CD1c-positive myeloid dendritic cell (primary cell): ENCODE results near the gene ITPRID1.
"Not testable (repeated sequence)": the region's sequence is repeated elsewhere in the genome, so short reads cannot be mapped to it uniquely, and the experiment has no call there.

Source experiments
- DNase-seq: peaks from one replicate; pipeline ENCODE4 v3.0.0-alpha.2; 2016; ENCODE audit errors: extremely low spot score

ITPRID1 gene

GRCh38 chr7:31513790-31514189 lies at the start of gene ITPRID1:
TSS of gene ITPRID1 (plus strand) at chr7:31514090. CDS start at chr7:31553025, 38,935 bp downstream.
- DNase-seq, result no peak

GRCh38 chr7:31464601-31465000 lies 49.3 kb upstream of the ITPRID1 start:
- DNase-seq, result no peak

DNA sequence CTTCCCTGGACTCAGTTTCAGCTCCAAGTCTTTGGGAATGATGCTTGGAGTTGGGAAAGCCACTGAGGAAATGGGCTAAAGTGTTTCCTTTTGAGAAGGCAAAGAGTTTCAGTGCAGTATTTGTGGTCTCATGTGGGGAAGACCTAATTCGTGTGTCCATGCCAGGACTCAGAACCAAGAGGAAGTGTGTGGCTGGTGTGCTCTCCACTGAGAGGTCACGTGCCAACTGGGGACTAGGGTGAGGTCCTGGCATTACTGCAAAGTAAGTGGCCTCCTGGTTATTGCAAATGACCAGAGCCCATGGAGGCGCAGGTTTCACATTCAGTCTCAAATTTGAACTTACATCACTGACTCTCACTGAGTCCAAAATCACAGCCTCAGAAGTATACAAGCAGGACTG lies 48.6 kb upstream of the ITPRID1 start:
- DNase-seq, result no peak

DNA sequence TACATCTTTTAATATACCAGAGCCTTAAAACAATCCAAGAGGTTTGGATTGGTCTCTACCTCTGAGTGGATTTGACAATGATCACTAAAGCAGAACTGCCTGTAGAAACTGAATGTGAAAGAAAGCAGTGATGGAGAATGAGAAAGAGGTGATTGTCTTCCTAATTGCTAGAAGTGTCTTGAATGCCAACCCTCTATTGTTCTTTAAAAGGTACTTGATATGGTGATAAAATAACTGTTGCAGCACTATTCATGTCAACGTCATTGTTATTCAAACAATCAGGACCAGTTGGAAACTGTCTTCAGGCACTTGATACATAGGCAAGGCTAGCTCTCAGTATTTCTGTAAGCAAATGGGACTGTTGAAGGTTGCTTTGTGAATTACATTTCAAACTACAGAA lies 47.9 kb upstream of the ITPRID1 start:
- DNase-seq, result no peak

DNA sequence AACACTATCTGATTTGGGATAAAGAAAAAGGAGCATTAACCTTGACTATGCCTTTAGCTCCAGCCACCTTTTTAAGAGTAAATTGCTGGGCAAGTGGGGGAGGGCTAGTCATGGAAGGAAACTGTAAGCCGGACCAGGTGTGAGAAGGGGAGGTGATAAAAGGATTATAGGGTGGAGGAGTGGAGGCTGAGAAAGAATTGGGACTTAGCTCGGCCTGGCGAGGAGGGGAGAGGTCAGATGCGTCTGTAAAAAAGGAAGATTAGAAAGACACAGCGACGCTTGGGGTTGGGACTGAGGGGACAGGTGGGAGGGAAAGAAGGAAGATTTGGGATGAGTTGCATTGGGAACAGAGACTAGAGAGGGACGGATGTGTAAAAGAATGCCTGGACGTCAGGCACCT lies 43.0 kb upstream of the ITPRID1 start:
- not testable (repeated sequence) for DNase-seq

DNA sequence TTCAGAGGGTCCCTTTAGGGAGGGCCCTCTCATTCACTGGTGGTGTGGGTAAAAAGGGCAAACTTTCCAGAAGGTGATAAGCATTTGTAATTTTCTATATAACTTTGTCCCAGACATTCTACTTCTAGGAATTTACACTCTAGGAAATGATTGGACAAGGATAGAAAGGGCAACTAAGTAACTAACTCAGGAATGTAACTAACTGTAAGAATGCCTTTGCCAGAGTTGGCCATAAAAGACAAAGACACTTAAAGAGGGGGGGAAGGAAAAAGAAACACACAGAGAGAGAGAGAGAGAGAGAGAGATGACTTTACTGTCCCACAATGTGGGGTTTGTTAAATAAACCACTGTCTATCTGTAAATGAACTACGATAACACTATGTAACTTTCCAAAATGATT lies 38.5 kb upstream of the ITPRID1 start:
- DNase-seq, result no peak

GRCh38 chr7:31476073-31476745 lies 37.7 kb upstream of the ITPRID1 start:
- DNase-seq, result no peak

- DNase-seq, result no peak
These were observed 36.8 kb upstream of the ITPRID1 start for GRCh38 chr7:31476941-31477677.

GRCh38 chr7:31478018-31478417 lies 35.9 kb upstream of the ITPRID1 start:
- DNase-seq, result no peak

DNA sequence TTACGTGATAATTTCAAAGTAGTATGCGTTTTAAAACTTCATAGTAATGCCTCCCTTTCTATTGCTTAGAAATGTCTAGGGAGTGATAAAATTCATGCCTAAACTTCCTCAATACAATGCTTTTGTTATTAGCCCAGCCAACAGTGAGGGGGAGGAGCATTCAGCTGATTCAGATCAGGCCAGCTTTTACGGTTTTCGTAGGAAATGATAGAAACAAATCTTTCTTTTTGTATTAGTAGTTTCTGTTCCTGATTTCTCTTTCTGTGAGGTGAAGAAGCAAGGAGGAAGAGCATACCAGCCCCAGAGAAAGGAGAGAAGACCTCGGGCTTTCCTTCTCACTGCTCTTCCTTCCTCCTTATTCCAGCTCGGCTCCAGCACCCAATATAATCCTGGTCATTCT lies 35.2 kb upstream of the ITPRID1 start:
- DNase-seq, result peak; percentile 75

- no peak for DNase-seq
These were observed 26.8 kb upstream of the ITPRID1 start for GRCh38 chr7:31487071-31487470.

DNA sequence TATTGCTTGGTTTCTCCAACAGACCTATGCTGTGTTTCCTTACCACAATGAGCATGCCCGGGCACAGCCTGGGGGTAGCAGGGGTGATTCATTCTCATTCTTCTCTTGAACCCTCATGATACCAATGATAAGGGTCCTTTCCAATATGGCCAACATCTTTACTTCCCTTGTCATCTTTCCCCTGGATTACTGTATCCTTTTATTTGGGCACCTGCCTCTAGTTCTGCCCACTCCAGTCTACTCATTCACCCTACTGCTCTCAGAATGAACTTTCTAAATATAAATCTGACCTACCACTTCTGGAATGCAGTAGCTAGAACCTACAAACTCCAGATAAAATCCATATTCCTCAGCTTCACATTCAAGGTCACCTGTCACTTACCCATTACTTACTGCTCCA lies 26.4 kb upstream of the ITPRID1 start:
- DNase-seq, result no peak

DNA sequence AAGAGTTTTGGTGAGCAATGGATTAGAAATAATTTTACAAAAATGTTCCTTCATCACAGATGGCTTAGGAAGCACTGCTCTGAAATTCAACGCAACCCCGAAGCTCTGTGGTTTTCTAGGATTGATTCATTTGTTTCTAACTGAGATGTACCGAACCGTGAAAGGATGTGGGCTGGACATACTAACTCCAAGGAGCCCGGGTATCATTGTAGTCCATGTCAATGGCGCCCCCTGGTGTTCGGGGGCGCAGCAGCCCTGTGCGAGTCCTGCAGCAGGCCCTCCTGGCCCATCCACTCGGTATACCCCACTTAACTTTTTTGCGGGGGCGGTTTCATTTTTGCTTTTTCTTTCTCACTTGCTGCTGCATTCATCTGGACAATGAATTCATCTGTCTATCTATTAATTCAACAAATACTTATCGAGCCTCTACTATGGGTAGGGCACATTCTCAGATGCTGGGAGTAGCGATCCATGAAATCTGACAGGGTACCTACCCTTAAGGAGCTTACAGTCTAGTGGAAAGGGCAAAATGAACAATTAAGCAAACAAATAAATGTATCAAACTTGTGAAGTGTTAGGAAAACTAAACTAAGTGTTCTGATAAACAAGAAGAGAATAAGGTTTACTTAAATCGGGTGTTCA lies 25.2 kb upstream of the ITPRID1 start:
- peak; percentile 76 for DNase-seq

GRCh38 chr7:31490796-31491314 lies 23.0 kb upstream of the ITPRID1 start:
- DNase-seq, result no peak

GRCh38 chr7:31492086-31492485 lies 21.8 kb upstream of the ITPRID1 start:
- no peak for DNase-seq

DNA sequence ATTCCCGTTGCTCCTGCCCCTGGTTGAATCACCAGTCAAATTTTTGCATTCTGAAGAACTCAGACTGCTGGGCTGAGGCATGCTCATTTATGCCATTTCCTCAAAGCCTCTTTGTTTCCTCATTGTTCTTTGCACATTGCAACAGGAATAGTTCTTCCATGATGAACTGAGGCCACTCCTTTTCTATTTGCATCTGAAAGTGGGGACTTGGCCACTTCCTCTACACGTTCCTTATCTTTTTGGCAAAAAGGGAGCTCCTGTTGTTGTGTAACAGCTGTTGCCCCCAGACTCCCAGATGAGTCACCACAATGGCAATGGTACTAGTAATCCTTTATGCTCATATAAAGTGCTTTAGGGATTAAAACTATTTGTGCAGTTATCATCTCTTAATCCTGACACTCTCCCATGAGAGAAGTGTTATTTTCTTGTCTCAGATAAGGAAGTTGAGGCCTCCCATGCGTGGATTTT lies 20.1 kb upstream of the ITPRID1 start:
- peak; percentile 22 for DNase-seq

GRCh38 chr7:31494421-31494820 lies 19.5 kb upstream of the ITPRID1 start:
- DNase-seq, result no peak

- DNase-seq, result no peak
These were observed 18.2 kb upstream of the ITPRID1 start for GRCh38 chr7:31495653-31496052.

DNA sequence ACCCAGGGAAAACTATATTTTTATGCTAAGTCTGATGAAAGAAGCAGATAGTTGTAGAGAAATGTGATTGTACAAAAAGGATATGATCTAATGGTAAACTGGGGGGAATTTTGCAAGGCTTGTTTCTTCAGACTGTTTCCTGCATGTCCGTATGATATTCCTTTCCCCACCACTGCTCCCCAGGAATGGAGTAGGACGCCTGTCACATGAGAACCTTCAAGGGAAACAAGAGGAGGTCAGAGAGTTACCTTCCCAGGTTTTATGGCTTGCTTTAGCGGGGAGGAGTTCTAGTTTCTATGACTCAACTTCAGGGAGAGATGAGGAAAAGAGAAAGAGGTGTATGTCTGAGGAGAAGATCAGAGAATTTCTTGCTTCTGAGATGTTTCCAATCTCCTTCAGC lies 16.4 kb upstream of the ITPRID1 start:
- DNase-seq, result no peak

DNA sequence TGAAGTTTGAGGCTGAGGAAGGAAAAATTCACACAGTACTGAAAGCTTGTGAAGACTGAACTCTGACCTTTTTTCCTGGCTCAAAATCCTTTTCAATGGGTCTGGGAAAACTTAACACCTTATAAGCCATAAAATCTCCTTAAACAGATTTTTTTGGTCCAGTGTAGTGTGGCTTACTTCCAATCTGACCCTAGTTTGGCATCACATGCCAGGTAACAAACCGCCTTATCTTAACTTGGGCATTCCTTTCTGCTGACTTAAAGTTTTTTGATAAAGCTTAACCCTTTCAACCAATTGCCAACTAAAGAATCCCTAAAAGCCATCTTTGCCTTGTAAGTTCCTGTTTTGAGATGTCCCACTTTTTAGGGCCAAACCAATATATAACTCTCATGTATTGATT lies 13.2 kb upstream of the ITPRID1 start:
- DNase-seq, result no peak

DNA sequence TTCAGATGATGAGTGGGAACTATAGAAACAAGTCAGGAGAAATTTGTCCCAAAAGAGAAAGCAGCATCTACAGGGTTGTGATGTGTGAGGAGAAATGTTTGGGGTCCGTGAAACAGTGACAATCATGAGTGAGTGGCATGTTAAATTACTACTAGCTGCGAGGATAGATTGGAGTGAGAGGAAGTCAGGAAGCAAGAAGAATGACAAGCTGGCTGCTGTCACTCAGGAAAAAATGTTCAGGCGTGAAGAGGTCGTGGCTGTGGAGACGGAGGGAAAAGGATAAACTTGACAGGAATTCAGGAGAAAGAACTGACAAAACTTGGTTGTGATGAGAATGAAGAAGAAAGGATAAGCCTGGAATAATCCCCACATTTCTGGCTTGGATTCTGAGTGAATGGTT lies 5.1 kb upstream of the ITPRID1 start:
- DNase-seq, result no peak

- no peak for DNase-seq
These were observed 1.7 kb upstream of the ITPRID1 start for GRCh38 chr7:31512166-31512565.
